GM18868 (cell line): ENCODE data around the gene COG5.

ENCODE experiments used
- ATAC-seq: cut with Tn5 transposase; IDR thresholded peaks from one replicate; pipeline ENCODE4 v1.9.1; 2021; ENCODE audit warnings: mild to moderate bottlenecking, moderate library complexity; ENCODE audit not compliant: unreplicated experiment

The COG5 gene

DNA sequence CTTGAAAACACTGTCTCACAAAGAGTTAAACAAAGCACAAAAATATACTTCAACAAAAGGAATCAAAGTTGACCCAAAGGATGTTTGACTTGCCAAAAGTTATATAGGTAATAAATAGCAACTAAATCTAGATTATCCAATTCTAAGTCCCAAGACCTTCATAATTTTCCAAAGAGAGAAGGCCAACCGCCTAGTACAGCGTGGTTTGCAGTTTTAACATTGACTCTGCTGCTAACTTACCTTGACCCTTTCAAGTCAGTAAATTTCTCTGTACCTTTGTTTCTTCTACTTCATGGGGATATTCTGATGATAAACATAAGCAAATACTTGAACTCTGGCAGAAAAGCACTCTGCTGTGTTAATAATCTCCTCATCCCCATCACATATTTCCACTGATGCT lies 95.7 kb downstream of the COG5 start:
- no peak for ATAC-seq

DNA sequence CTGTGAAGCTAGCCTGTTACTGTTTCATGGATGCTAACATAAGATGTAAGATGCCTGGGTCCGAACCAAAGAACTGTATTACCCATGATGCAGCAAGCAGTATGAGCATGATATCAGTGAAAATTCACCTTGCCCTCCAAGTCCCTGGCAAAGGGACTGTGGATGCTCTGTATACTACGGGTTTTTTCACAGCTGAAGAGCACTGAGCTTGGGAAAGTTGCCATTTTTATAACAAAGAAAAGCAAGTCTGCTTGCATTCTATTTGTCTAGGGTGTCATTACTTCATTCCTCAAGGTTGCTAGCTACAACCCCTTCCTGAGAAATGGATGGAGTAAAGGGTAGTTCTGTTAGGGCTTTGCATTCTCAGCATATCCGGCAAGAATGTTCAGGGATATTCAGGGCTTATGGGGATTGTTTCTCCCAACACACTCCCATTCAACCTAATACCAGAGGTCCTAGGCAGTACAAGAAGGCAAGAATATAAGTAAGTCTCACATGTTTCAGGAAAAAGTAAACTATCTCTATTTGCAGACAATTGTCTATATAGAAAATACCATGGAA lies 99.0 kb downstream of the COG5 start:
- no peak for ATAC-seq

DNA sequence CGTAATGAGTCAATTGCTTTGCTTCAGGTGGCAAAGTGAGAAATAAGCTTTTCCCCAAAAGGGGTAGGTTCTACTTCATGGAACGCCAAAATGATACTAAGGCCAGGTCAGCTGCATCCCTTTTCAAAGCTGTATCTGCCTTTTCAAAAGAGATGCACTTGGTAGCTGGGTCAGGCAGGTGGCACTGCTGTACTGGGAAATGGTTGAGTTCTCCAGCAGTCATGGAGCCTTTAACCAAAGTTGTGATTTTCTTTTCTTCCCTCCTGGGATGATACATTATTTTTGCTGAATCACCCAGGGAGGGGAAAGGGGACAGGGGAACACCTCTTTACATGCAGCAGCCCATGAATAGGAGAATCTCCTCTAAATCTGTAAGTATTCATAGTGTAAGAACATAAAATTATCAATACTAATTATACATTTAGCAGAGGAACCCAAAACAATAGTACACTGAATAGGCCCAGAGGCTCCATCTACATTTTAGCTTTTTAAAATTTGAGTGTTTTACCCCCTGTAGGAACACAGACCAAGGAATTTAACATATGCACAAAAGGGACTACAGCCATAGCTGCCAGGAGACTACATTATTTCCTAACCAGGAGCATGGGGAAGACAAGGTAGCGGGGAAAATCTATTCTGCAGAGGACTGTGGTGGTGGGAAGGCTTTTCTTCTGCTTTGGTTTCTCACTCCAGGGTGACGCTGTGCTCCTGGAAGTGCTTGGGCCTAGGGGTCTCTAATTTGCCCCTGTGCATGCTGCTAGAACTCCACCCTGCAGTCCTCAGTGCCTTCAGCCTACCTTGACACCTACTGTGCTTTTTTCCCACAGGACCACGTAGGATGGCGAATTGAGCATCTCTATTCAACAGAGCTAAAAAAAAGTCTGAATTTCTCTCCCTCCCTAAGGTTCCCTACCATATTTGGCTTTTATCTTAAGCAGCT lies 100.3 kb downstream of the COG5 start:
- peak; percentile 63 for ATAC-seq

DNA sequence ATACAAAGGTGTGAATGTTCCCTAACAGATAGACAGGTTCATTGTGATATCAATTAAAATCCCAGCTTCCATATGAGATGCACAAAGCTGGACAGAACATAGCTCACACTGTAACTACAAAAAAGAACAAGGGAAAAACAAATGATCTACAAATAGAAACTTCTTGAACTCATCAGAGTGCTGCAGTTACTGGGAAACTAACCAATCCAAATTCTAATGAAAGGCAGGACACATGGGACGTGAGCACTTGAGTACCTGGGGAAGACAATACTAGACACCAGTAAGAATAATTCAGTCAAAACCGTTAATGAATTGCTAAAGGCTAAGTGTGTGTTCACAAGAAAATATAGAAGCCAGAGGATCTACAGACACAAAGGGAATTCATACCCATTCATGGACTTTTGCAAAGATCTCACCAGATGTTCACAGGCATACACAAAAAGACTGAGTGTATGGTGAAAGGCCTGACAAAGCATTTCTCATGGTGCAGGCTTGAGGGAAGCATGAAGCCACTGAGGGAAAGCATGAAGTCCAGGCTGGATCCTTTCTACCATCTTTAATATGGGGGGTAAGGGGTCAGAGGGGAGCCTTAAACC lies 101.7 kb downstream of the COG5 start:
- ATAC-seq = no peak

DNA sequence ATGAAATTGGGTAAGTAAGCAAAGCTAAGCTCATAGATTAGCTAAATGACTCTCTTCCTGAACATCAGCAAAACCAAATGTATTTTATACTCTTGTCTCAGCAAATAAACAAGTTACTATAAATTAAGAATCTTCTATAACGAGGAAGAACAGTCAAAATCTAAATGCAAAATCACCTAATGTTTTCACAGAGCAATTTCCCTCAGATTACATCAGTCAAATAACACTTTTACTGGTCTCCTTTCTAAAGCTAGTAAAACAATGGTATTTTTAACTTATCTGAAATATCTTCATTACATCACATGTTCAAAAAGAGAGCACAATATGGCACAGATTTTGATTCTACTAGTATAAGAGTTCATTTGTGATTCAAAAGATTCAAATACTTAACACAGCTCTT lies 110.3 kb downstream of the COG5 start:
- ATAC-seq = no peak

DNA sequence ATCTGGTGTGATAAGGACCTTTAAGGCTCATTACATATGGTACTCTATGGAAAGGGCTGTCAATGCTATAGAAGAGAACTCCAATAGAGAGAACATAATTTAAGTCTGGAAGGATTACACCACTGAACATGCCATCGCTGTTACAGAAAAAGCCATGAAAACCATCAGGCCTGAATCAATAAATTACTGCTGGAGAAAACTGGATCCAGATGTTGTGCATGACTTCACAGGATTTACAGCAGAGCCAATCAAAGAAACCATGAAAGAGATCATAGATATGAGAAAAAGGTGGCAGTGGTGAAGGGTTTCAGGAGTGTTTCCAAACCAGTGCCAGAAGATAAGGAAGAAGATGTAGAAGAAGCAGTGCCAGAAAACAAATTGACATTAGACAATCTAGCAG lies 112.8 kb downstream of the COG5 start:
- ATAC-seq = no peak

DNA sequence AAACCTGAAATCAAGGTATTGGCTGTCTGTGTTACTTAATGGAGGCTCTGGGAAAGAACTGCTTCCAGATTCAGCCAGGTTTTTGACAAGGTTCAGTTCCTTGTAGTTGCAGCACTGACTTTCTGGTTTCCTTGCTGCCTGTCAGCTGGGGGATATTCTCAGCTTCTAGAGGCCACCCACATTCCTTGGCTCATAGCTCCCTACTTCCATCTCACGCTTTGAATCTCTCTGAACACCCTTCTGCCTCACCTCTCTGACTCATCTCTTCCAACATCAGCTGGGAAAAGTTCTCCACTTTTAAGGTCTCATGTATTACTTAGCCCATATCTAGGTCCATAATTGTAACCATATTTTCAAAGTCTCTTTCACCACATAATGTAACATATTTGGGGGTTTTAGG lies 116.7 kb downstream of the COG5 start:
- ATAC-seq = no peak

DNA sequence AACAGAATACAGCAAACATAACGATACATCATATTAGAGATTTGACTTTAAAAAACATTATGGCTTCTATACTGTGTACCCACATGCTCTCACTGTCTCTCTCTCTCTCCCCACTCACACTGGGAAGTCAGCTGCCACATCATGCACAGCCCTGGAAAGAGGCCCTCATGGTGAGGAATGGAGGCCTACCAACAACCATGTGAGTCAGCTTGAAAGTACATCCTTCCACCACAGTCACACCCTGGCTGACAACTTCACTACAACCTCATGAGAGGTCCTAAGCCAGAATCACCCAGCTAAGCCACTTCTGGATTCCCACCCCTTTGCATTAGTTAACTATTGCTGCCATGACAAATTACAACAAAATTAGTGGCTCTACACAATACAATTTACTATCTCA lies 117.2 kb downstream of the COG5 start:
- ATAC-seq = no peak

DNA sequence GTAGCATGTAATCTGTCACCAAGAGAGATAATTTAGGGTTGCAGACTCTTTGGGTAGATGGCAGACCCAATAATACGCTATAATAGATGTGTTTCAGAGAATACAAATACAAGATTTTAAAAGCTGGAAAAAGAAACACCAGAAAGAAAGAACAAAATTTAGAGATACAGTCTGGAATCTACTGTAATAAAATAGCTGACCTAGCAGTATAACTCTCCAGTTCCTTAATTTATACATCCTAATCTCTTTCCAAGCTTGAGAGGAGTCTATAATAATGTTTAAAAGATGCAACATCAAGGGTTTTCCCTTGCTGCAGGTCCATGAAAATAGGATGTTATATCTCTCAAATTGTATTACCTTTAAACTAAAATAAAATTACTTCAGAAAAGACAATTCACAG lies 121.0 kb downstream of the COG5 start:
- ATAC-seq = no peak

DNA sequence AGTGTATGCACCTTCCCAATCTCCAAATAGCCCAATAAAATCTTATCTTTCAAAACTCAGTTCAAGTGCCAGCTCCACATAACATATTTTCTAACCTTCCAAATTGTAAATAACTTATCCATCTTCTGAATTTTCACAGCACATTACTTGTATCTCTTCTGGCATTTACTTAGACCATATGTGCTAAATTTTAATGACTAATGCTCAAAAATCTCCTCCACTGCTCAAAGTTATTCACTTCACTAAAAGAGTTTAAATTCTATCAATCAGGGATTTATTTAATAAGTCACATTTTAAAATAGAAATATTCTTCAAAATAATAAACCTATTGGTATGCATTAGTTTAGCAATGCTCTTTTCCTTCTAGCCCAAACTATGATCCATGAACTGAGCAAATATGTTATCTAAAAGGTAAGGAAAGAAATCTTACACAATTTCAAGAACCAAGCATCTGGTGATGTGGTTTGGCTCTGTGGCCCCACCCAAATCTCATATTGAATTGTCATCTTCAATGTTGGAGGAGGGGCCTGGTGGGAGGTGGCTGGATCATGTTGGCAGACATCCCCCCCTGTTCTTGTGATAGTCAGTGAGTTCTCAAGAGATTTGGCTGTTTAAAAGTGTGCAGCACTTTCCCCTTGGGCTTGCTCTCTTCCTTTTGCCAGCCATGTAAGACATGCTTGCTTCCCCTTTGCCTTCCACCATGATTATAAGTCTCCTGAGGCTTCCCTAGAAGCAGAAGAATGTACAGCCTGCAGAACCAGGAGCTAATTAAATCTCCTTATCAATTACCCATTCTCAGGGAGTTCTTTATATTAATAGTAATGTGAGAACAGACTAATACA lies 121.9 kb downstream of the COG5 start:
- no peak for ATAC-seq

DNA sequence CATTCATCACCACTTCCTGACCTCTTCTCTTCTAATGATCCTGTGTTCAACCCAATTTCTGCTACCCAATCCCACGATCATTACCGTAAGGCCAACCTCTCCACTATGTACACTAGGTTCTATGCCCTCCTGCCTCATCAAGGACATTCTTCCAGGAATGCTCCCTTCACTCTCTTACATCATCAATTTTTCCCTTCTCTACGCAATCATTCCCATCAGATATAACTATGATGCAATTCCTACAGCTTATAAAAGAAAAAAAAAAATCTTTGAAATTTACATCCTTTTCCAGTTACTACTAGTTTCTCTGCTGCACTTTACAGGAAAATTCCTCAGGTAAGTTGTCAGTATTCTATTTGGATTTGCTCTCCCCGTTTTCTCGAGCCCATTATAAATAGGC lies 124.7 kb downstream of the COG5 start:
- no peak for ATAC-seq

DNA sequence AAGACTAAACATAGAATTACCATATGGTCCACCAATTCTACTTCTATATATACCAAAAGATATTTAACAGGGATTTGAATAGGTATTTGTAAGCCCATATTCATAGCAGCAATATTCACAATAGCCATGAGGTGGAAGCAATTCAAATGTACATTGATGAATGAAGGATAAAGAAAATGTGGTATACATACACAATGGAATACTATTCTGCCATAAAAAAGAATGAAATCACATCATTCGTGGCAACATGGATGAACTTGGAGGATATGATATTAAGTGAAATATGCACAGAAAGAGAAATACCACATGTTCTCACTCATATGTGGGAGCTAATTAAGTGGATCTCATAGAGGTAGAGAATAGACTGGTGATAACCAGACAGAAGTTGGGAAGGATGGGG lies 128.0 kb downstream of the COG5 start:
- no peak for ATAC-seq

DNA sequence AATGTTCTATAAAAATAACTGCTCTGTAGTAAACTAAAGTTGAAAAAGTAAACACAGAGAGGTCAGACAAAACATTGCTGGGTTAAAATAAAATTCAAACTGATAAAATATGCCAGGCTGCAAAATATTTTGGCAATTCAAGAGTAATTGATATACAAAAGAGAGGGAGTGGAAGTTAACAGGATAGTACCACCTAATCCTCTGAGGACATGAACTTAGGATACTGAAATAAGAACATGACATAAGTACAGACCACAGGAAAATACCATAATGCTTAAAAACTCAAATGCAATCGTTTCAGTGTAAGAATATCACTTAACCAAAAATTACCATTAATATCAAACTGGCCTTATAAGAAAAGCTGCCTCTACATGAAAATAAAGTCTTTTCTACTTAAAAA lies 131.5 kb downstream of the COG5 start:
- no peak for ATAC-seq

DNA sequence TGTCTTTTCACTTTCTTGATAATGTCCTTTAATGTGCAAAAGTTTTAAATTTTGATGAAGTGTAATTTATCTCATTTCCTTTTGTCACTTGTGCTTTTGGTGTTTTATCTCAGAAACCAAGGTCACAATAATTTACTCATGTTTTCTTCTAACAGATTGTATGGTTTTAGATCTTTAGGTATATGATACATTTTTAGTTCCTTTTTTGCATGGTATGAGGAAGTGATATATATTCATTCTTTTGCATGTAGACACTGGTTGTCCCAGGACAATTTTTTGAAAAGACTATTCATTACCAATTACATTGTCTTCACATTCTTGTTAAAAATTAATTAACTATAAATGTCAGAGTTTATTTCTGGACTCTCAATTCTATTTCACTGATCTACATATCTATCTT lies 133.7 kb downstream of the COG5 start:
- ATAC-seq = no peak

DNA sequence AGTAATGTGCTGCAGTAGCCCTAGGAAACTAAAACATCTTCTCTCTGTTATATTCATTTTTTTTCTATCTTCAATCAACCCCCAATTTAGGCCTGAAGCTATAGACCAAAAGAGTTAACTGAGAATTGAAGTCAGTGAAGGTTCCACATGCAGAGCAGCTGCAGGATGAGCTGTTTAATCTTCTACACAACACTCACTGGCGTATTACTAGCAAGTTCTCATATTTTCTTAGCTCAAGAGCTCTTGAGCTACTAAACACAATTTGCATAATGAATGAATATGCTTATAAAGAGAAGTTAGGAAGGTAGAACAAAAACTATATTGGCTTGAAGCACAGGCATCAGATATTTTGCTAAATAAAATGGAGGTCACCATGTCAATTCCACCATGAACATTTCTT lies 135.1 kb downstream of the COG5 start:
- no peak for ATAC-seq

DNA sequence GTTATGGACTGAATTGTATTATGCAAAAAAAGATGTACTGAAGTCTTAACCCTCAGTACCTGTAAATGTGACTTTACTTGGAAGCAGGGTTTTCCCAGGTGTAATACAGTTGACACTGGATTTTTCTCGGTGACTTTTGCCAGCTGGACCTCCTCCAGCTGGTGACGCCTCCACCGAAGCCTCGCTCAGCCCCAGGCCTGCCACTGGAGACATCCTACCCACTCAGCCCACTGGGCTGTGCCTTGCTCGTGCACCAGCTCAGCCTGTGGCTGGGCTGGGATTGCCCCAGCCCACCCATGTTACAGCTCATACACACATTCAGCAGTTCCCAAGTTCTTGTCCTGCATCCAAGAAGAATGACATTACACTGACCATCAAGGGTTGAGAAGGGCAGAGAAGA lies 136.3 kb downstream of the COG5 start:
- ATAC-seq = no peak

DNA sequence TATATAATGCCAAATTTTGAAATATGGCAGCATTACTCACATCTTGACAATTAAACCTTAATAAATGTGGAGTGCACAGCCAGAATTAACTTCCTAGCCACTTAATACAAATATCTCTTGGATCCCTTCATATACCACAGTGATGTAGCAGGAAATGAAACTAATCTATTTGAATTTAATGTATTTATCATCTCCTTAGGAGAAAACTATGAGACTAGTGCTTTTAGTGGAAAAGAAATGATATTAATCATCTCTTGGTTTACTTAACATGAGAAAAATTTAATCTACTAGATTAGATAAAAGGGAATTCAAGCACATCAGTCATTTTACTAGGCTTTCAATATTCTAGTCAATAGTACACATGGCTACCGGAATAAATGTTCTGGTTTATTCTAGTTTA lies 149.5 kb downstream of the COG5 start:
- ATAC-seq = no peak

DNA sequence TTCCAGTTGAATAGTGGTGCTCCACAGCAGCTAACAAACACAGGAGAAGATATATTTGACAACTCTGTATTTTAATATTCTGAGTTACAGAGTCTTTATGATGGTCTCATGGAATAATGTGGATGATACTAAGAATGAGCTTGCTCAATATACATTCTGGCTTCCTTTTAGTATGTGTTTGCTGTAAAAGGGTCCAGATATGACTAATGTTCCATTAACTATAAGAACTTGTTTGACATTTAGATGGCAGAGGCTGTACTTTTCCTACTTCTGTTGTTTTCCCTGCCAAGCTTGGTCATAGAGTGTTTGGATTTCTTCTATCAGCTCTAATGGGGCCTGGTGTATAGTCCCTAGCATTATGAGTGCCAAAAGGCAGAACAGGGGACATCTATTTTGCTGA lies 155.4 kb downstream of the COG5 start:
- ATAC-seq = no peak

DNA sequence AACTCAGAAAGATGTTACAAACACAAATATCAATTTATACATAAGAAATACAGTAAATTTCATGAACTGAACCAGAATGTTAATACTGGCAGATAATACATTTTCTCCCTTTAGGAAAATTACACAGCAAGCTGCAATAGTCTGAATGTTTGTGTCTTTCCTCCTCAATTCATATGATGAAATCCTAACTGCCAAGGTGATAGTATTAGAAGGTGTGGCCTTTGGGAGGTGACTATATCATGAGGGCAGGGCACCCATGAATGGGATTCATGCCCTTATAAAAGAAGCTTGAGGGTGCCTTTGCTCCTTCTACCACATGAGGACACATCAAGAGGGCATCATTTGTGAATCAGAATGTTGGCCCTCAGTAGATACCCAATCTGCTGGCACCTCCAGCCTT lies 158.2 kb downstream of the COG5 start:
- ATAC-seq = no peak

DNA sequence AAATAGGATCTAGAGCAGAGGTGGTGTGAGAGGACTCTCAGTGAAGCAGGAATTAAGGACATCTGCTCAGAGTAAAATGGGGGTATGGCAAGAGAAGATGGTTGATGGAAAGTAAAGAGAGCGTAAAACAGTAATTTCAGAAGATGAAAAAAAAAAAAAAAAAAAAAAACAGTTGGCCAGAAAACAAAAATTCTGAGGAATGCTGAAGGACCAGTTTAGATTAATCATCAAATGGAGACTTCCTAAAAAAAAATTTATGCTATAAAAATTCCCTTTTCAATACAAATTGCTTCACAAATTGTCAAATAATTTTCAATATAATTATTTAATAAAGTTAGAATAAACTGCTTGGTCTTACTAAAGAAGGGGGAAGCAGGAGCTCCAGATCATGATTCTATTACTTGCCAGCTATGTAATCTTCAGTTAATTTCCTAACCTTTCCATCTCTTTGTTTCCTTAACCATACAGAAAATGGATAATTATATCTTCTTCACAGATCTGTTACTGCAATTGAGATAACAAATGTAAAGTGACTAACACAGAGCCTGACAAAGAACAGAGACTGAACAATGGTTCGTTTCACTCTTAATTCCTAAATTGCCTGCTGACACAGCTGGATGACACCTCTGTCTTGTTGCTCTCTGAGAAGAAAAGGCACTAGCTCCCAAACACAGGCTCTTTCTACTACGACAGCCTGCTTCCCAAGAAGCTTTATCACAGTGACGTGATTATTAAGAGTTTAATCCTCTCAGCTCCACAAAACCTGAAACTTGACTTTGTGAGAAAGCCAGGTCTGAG lies 158.8 kb downstream of the COG5 start:
- no peak for ATAC-seq

DNA sequence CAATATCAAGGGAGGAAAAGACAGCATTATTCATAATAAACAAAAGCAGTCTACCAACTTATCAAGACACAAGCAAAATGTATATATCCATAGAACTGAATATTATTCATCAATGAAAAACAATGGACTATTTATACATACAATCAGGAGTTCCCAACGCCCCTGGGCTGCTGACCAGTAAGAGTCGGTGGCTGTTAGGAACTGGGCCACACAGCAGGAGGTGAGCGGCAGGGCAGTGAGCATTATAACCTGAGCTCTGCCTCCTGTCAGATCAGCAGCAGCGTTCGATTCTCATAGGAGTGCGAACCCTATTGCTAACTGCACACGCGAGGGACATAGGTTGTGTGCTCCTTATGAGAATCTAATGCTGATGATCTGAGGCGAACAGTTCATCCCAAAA lies 165.6 kb downstream of the COG5 start:
- no peak for ATAC-seq
